ENCODE data around the gene SPAG9.

DNA sequence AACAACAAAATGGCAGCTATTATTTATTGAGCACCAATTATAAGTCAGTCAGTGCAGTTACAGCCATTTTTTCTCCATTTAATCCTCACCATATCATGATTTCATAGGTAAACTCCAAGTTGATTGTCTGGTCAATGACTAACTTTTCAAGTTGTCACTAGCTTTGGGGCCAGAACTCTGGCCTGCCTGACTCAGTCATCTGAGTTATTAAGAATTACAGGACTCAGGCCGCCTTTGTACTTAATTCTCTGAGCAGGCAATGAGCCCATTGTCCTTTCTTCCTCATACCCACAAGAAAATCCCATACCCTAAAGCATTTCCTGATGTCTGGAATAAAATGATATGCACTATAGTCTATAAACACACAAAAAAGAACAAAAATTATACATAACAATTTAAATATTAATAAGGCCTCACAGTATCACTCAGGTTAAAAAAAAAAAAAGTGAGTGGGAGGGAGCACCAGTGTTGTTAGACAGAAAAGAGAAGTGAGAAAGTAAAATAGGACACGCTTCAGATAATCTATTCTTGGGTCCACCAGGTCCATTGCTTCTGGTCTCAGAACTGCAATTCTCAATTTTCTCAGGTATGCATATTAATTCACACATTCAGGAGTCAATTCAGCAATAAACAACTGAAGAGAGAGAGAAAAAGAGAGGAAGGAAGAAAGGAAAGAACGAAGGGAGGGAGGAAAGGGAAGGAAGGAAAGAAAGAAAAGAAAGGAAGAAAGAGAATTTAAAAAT, 70.2 kb downstream of the SPAG9 start:
- TF ChIP-seq, protein P1, sequence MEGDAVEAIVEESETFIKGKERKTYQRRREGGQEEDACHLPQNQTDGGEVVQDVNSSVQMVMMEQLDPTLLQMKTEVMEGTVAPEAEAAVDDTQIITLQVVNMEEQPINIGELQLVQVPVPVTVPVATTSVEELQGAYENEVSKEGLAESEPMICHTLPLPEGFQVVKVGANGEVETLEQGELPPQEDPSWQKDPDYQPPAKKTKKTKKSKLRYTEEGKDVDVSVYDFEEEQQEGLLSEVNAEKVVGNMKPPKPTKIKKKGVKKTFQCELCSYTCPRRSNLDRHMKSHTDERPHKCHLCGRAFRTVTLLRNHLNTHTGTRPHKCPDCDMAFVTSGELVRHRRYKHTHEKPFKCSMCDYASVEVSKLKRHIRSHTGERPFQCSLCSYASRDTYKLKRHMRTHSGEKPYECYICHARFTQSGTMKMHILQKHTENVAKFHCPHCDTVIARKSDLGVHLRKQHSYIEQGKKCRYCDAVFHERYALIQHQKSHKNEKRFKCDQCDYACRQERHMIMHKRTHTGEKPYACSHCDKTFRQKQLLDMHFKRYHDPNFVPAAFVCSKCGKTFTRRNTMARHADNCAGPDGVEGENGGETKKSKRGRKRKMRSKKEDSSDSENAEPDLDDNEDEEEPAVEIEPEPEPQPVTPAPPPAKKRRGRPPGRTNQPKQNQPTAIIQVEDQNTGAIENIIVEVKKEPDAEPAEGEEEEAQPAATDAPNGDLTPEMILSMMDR (IDR thresholded peaks at IDR 0.05) = no peak
- no peak for TF ChIP-seq POLR2A (IDR thresholded peaks at IDR 0.05)
